ENCODE results near the gene FUT6.

- no peak for TF ChIP-seq CTCF (IDR thresholded peaks at IDR 0.05; ENCODE audit: low read length)
- no peak for TF ChIP-seq EZH2 (optimal IDR thresholded peaks at IDR 0.05; ENCODE audit: low read depth, low read length)
These were observed 51.1 kb downstream of the FUT6 start for GRCh38 chr19:5788422-5788821.

Measured in MM.1S (cell line).